T-helper 2 cell treated with Interferon-gamma antibody and Interleukin-4, amounts not matched to agents 5 μg/mL and 100 μg/mL, for 36 hours (primary cell): Measurements from ENCODE around the gene SLIT1.

Experiments used
- DNase-seq: peaks from one replicate; pipeline ENCODE4 v3.0.0; 2021; ENCODE audit warnings: low spot score
- H3K27ac Mint-ChIP-seq: one replicate; pipeline ENCODE4 v1.8.0; 2021; ENCODE audit warnings: mild to moderate bottlenecking, mixed read lengths
- H3K27me3 Mint-ChIP-seq: one replicate; pipeline ENCODE4 v1.8.0; 2021; ENCODE audit warnings: low read depth, mixed read lengths
- H3K36me3 Mint-ChIP-seq: one replicate; pipeline ENCODE4 v1.8.0; 2021; ENCODE audit warnings: low read depth, mixed read lengths
- H3K4me1 Mint-ChIP-seq: one replicate; pipeline ENCODE4 v1.8.0; 2021; ENCODE audit warnings: low read depth, mixed read lengths
- H3K4me3 Mint-ChIP-seq: one replicate; pipeline ENCODE4 v1.8.0; 2022; ENCODE audit warnings: mild to moderate bottlenecking, moderate library complexity, mixed read lengths
- H3K9me3 Mint-ChIP-seq: one replicate; pipeline ENCODE4 v1.8.0; 2021; ENCODE audit warnings: mixed read lengths

SLIT1 gene

DNA sequence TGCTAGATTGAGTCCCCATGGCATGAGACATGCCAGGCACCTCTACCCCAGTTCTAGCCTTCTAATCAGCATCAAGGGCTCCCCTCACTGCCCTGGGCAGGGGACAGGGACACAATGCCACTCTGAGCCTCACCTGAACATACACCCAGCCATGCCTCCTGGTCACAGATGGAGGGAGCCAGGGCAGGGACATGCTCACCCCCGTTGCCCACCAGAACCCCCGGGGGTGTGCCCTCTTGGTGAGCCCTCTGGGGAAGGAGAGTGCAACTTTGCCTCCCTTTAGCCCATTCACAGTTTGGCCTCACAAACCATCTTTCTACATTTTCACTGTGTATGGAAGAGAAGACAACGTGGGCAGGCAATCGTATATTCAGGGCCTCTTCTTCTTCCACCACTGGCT lies 186.4 kb downstream of the SLIT1 start:
- H3K4me3 Mint-ChIP-seq = no peak overlapping the region
- H3K4me1 Mint-ChIP-seq = no peaks in the 10 kb centered on the region
- H3K9me3 Mint-ChIP-seq = no peaks in the 10 kb centered on the region
- no peaks in the 10 kb centered on the region for H3K27me3 Mint-ChIP-seq
- no peaks in the 10 kb centered on the region for H3K36me3 Mint-ChIP-seq
- no peak for DNase-seq
- H3K27ac Mint-ChIP-seq = no peak overlapping the region

DNA sequence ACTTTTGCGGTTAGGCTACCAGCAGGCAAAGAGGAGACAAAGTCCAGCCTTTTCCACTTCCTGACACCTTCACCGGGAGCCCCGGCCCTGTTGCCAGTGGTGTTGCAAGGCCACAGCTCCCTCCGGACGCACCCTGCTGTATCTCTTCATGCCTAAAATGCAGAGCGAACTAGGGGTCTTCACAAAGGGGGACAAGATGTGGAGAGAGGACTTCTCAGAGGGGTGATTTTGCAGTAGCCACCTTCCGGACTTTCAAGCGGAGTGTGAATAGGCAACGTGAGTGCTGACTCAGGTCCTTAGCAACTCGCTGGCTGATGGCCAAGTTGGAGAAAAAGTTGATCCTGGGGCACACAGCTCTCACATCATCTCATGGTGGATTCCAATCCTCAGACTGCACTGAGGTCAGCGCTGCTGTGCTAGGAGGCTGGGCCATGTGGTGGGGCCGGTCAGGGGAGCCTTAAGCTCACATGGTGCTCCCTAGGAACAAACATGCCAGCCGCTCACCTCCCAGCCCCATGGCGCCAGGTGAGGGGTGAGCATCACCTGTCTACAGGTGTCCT lies 187.3 kb downstream of the SLIT1 start:
- H3K27ac Mint-ChIP-seq = no peak overlapping the region
- no peaks in the 10 kb centered on the region for H3K9me3 Mint-ChIP-seq
- H3K27me3 Mint-ChIP-seq = no peaks in the 10 kb centered on the region
- no peak for DNase-seq
- H3K4me3 Mint-ChIP-seq = no peak overlapping the region
- H3K36me3 Mint-ChIP-seq = no peaks in the 10 kb centered on the region
- H3K4me1 Mint-ChIP-seq = no peaks in the 10 kb centered on the region

DNA sequence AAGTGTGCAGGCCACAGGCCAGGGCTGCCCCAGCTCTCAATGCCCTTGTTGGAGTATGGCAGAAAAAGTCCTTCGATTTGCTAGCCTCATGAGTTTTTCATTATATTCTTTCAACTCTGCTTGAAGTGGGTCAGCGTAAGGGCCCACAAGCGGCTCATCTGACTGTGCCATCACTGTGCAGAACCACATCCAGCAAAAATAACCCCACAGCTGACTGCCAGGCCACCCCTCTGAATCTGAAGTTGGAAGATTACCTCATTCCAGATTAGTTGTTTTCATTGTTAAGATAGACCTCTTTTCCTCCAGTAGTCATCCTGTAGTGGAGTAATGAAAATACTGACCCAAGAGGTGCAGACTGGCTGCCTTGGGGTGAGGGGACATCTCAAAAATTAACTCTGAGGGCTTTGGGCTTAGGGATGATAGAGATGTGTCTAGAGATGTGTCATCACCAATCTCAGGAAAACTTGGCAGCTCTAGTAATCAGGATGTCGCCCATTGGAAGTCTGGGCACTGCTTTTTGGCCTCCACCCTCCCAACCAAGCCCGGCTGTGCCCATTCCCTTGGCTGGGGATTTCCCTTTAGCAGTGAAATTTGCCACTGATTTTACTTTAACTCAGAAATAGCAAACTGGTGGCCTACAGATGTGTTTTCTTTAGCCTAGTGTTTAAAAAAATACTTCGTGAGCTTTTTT lies 189.3 kb downstream of the SLIT1 start:
- H3K27me3 Mint-ChIP-seq = no peaks in the 10 kb centered on the region
- H3K9me3 Mint-ChIP-seq = no peaks in the 10 kb centered on the region
- H3K36me3 Mint-ChIP-seq = no peaks in the 10 kb centered on the region
- DNase-seq = no peak
- H3K4me1 Mint-ChIP-seq = peaks cover 1% of the 10 kb centered on the region
- no peak overlapping the region for H3K27ac Mint-ChIP-seq
- H3K4me3 Mint-ChIP-seq = no peak overlapping the region

DNA sequence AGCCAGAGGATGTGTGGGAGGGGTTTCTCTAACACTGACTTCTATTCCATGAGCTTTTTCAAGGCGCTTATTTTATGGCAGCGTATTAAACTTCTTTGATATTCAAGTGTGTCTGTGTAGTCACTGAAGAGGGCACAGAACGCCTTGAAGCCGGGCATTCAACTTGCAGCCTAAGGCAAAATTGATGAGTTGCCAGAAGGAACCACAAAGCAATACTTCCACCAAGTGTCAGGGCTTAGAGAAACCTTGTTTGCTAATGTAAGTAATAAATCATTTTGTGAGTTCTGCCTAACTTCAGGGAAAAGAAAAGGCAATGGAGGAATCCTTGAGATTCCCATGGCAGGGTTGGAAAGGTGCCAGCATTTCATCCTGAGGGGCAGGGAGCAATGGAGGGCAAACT lies 189.9 kb downstream of the SLIT1 start:
- Mint-ChIP-seq H3K4me1 (peaks cover 5% of the 10 kb centered on the region), H3K27me3 (no peaks in the 10 kb centered on the region), H3K27ac (no peak overlapping the region), H3K9me3 (no peaks in the 10 kb centered on the region), H3K4me3 (no peak overlapping the region), H3K36me3 (no peaks in the 10 kb centered on the region)
- no peak for DNase-seq

DNA sequence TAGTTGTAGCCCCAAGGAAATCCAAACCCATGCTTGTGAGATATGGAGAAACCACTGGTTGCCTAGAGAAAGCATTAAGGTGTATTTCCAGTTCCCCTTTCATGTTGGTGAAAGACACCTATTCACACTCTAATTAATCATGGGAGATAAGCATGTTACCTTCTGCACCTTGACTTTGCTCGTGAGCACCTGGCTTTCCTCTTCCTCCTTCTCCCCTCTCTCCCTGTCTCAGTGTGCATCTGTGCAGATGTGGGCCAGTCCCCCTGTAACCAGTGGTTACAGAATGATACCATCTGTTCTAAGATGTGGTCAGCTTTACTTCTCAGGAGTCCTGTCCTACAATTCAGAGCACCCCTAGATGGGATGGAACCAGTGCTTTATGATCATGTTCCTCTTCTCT lies 193.0 kb downstream of the SLIT1 start:
- no peaks in the 10 kb centered on the region for H3K9me3 Mint-ChIP-seq
- peaks cover 5% of the 10 kb centered on the region for H3K4me1 Mint-ChIP-seq
- H3K4me3 Mint-ChIP-seq = no peak overlapping the region
- DNase-seq = no peak
- H3K27ac Mint-ChIP-seq = no peak overlapping the region
- H3K27me3 Mint-ChIP-seq = no peaks in the 10 kb centered on the region
- no peaks in the 10 kb centered on the region for H3K36me3 Mint-ChIP-seq

DNA sequence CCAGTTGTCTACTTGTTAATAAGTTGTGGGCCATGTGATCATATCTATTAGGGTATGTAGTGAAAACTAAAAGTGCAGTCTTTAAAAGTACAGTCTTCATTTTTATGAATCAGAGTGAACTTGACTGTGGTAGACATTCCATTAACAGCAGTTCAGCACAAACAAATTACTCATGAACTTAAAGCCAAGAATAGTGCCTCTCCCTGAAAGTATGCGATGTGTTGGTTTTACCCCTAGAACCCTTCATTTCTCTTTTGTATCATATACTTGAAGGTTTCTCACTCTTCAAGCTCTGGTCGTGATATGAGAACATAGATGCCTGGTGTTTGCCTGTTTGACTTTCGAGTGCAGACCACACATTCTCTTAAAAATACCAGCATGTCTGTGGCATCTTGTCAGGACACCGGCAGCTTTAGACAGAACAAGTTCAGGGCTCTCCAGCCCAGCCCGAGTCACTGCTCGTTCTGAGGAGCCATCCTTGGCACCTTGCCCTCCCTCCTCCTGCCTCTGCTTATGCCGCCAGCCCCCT lies 194.4 kb downstream of the SLIT1 start:
- no peak overlapping the region for H3K4me3 Mint-ChIP-seq
- no peaks in the 10 kb centered on the region for H3K27me3 Mint-ChIP-seq
- no peak overlapping the region for H3K27ac Mint-ChIP-seq
- peaks cover 5% of the 10 kb centered on the region for H3K4me1 Mint-ChIP-seq
- no peaks in the 10 kb centered on the region for H3K9me3 Mint-ChIP-seq
- no peaks in the 10 kb centered on the region for H3K36me3 Mint-ChIP-seq
- no peak for DNase-seq

DNA sequence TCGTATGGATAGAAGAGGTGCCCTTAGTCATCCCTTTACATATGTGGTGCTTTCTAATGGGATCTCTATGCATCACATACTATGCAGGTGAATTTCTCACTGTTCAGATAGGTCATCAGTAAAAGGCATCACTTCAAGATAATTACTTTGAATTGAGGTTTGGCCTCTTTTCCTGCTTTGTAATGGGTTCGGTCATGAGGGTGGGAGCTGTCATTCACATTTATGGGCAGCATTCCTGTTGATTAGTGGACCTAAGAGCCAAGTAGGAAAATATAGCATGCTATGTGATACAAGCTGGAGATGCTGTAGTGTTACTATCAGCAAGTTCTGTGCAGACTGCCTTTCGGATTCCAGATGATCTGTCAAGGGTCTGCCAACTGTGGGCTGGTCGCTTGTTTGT lies 197.3 kb downstream of the SLIT1 start:
- H3K27me3 Mint-ChIP-seq = no peaks in the 10 kb centered on the region
- no peaks in the 10 kb centered on the region for H3K36me3 Mint-ChIP-seq
- no peak overlapping the region for H3K27ac Mint-ChIP-seq
- H3K4me3 Mint-ChIP-seq = no peak overlapping the region
- no peak for DNase-seq
- no peaks in the 10 kb centered on the region for H3K9me3 Mint-ChIP-seq
- H3K4me1 Mint-ChIP-seq = peaks cover 8% of the 10 kb centered on the region

DNA sequence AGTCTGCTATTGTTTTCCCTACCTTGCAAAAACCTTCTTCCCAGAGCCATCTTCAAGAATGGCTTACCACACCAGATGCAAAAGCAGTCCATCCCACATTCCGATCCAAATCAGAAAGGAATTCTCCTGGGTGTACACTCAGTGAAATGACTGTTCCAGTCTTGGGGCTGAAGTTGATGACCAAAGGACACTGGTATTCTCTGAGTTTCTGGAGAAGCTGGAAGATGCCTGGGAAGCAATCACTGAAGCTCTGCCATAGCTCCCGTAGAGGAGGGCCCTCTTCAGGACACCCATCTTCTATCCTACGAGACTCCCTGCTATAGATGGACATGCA lies 197.9 kb downstream of the SLIT1 start:
- Mint-ChIP-seq H3K9me3 (no peaks in the 10 kb centered on the region), H3K36me3 (no peaks in the 10 kb centered on the region), H3K27me3 (no peaks in the 10 kb centered on the region), H3K4me1 (peaks cover 7% of the 10 kb centered on the region), H3K4me3 (no peak overlapping the region), H3K27ac (no peak overlapping the region)
- DNase-seq = no peak

DNA sequence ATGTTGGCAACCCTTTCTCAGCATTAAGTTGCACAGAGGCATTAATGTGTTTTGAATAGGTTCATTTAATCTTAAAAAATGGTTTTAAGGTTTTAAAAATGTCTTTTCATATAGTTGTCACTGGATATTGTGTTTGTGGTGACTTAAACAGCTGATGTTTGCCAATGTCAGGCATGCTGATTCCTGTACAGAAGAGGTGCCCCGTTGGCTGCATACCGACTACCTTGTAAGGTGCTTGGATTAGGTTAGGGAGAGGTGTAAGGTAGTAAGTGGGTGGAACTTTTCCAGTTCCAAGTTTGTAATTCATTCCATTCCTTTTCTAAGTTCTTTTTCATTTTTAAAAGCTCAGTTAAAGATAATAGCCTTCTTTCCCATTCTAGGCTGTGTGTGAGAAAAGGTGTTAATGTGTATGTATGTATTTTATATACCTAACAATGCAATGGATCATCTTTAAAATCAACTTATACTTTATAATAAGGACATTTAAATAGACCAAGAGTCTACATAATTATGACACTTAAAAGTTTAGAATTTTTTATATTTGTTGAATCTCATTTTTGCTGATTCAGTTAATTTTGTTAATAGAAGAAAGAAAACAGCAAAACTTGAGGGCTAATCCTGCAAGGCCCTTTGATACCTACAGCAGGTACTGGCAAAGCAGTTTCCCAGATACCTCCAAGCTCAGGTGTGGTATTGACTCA lies 198.5 kb downstream of the SLIT1 start:
- Mint-ChIP-seq H3K27ac (no peak overlapping the region), H3K9me3 (no peaks in the 10 kb centered on the region), H3K27me3 (no peaks in the 10 kb centered on the region), H3K4me3 (no peak overlapping the region), H3K36me3 (no peaks in the 10 kb centered on the region), H3K4me1 (peaks cover 6% of the 10 kb centered on the region)
- no peak for DNase-seq

DNA sequence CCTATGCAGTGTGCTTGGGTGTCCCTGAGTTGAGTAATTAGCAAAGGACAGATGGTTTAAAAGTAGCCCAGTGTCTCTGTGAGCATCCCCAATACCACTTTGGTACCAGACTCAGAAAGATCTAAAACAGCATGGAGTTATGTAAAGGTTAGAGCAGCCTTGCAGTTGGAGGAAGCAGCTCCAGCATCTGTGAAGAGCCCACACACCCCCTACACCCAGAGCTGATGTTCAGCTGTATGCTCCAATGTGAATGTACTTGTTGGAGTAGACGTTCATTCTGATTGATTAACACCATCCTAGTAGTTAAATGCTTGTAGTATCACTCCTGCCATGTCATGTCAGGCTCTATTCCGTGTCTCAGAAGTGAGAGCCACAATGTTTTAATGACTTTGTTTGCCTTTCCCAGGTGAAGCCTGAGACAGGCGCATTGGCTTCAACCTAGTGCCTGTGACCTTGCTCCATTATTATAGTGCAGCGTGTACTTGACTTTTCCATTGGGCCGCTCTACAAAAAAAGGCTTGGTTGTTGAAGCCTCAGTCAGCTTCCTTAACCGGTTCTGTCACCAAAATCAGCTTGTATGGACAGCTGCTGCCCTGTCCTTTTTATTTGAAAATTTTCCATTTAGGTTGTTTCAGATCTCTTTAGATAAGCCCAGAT lies 199.4 kb downstream of the SLIT1 start:
- H3K36me3 Mint-ChIP-seq = peaks cover 7% of the 10 kb centered on the region
- H3K9me3 Mint-ChIP-seq = no peaks in the 10 kb centered on the region
- no peak overlapping the region for H3K27ac Mint-ChIP-seq
- H3K4me3 Mint-ChIP-seq = no peak overlapping the region
- peaks cover 6% of the 10 kb centered on the region for H3K4me1 Mint-ChIP-seq
- DNase-seq = no peak
- no peaks in the 10 kb centered on the region for H3K27me3 Mint-ChIP-seq

DNA sequence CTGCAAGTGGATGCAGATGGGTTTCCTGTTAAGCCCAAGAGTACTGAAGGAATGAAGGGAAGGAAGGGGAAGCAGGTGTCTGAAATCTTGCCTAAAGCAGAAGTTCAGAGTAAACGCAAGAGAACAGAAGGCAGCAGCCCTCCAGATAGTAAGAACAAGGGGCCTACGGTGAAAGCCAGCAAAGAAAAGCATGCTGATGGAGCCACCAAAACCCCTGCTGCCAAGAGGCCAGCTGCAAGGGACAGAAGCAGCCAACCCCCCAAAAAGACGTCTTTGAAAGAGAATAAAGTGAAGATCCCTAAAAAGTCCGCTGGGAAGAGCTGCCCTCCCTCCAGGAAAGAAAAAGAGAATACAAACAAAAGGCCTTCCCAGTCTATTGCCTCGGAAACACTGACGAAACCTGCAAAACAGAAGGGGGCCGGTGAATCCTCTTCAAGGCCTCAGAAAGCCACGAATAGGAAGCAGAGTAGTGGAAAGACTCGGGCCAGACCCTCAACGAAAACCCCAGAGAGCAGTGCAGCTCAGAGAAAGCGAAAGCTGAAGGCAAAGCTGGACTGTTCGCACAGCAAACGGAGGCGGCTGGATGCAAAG lies 201.1 kb downstream of the SLIT1 start:
- no peak overlapping the region for H3K27ac Mint-ChIP-seq
- H3K27me3 Mint-ChIP-seq = no peaks in the 10 kb centered on the region
- peaks cover 13% of the 10 kb centered on the region for H3K36me3 Mint-ChIP-seq
- no peak for DNase-seq
- no peaks in the 10 kb centered on the region for H3K9me3 Mint-ChIP-seq
- H3K4me3 Mint-ChIP-seq = no peak overlapping the region
- peaks cover 3% of the 10 kb centered on the region for H3K4me1 Mint-ChIP-seq

DNA sequence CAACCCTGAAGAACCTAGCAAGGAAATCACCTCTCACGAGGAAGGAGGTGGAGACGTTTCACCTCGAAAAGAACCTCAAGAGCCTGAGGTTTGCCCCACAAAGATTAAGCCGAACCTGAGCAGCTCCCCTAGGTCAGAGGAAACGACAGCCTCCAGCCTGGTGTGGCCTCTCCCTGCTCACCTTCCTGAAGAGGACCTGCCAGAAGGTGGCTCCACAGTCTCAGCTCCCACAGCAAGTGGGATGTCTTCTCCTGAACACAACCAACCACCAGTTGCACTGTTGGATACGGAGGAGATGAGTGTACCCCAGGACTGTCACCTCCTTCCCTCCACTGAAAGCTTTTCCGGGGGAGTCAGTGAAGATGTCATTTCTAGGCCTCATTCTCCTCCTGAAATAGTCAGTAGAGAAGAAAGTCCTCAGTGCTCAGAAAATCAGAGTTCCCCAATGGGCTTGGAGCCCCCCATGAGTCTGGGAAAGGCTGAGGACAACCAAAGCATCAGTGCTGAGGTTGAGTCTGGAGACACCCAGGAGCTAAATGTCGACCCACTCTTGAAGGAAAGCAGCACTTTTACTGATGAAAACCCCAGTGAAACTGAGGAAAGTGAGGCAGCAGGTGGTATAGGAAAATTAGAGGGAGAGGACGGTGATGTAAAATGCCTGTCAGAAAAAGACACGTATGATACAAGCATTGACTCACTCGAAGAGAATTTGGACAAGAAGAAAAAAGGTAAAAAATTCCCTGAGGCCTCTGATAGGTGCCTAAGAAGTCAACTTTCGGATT lies 203.4 kb downstream of the SLIT1 start:
- no peaks in the 10 kb centered on the region for H3K27me3 Mint-ChIP-seq
- peaks cover 13% of the 10 kb centered on the region for H3K36me3 Mint-ChIP-seq
- H3K4me1 Mint-ChIP-seq = peaks cover 18% of the 10 kb centered on the region
- H3K4me3 Mint-ChIP-seq = no peak overlapping the region
- no peak overlapping the region for H3K27ac Mint-ChIP-seq
- no peak for DNase-seq
- no peaks in the 10 kb centered on the region for H3K9me3 Mint-ChIP-seq

DNA sequence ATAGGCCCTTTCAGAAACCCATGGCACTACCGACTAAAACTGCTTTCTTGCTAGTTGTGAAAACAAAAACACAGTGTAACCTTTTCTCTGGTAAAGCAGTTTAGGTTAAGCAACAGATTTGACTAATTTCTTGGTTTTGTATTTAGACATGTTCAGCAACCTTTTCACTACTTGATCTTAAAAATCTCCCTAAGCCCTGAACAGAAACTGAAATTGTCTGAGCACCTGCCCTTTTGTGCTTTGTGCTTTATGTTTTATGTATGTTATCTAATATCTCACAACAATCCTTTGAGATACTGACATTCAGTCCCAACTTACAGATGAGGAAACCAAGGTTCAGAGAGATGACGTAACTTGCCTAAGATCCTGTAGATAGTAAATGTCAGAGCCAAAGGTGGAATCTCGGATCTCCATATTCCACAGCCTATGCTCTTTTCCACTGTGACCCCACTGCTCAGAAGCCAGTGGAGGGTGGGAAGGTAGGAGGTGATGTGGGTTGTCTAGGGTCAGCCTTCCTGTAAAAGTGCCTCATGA lies 207.1 kb downstream of the SLIT1 start:
- no peaks in the 10 kb centered on the region for H3K27me3 Mint-ChIP-seq
- peak overlapping the region; percentile 88 for H3K27ac Mint-ChIP-seq
- peak; percentile 58 for DNase-seq
- H3K9me3 Mint-ChIP-seq = no peaks in the 10 kb centered on the region
- H3K4me1 Mint-ChIP-seq = peaks cover 15% of the 10 kb centered on the region
- H3K36me3 Mint-ChIP-seq = peaks cover 13% of the 10 kb centered on the region
- H3K4me3 Mint-ChIP-seq = peak overlapping the region; percentile 44
